ENCODE measurements around the gene RBFOX1.

DNA sequence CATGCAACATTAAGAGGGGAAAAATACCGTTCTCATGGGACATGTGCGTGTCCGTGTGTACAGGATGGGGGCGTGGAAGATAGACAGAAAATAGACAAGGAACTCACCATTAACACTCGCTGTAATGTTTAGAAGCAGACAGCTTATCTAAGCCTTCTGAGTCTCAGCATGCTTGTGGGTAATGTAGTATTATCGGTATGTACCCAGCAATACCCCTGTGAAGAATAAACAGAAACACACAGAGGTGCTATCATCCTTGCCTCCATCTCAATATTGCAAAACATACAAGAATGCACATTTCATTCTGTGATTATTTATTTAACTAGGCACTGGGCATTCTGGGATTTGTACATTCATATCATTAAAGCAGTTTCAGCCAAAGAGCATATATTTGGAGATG, 42.0 kb upstream of the RBFOX1 start:
- TF ChIP-seq EZH2 (IDR thresholded peaks at IDR 0.05; ENCODE audit: borderline replicate concordance, low read length) (no peak), CTCF (conservative IDR thresholded peaks at IDR 0.05 in 1 of 2, IDR thresholded peaks at IDR 0.05 in 1 of 2; ENCODE audit: extremely low read depth in 1 of 2, insufficient read depth in 1 of 2, low read depth in 1 of 2, low read length in 2 of 2) (no peak)

All from mammary epithelial cell (primary cell).